Measurements from ENCODE around the gene BLOC1S4. TPM values are rescaled to one million over a fixed set of nuclear protein-coding genes. Genes with fewer than 3 reads are reported as not detected.

Gene BLOC1S4
- total and polyA plus RNA-seq, 2 experiments from 2014 or later = 22.7 to 27.3 TPM

DNA sequence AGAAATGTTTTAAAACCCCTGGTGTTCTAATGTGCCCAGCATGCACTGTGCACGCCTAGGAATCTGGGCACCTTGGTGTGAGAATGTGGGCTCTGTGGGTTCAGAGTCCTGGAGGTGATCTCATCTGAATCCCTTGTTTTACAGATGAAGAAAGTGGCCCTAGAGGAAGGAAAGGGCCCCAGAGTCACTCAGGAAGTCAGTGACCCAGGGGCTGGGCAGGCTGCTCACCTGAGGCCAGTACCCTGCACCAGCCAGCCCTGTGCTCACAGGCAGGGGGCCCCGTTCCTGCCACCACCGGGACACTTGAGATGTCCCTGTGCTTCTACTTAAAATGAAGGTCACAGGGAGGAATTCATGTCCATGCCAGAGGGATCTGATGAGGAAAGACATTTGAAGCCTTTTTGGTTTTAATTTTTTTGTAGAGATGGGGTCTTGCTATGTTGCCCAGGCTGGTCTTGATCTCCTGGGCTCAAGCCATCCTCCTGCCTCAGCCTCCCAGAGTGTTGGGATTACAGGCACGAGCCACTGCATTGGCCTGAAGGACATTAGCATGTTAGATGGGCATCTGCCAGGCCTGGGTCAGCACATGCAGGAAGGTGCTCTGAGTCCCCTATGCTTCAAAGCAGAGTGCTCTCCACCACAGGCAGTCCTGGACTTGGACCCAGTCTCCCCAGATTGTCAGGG lies 29.7 kb upstream of the BLOC1S4 start:
- Histone ChIP-seq H2AFZ (no peak overlapping the region), H3K36me3 (ENCODE audit: low read depth) (no peaks in the 10 kb centered on the region), H3K4me2 (ENCODE audit: unreplicated experiment) (no peak overlapping the region), H3K4me1 (ENCODE audit: insufficient read depth) (peaks cover 9% of the 10 kb centered on the region), H3K9me3 (ENCODE audit: low read depth) (no peaks in the 10 kb centered on the region), H3K27ac (no peak overlapping the region), H3K9me2 (ENCODE audit: insufficient read depth) (no peaks in the 10 kb centered on the region), H3K27me3 (replicated peaks; ENCODE audit: insufficient read depth) (no peaks in the 10 kb centered on the region), H3K4me3 (no peak overlapping the region), H4K20me1 (ENCODE audit: insufficient read depth) (no peaks in the 10 kb centered on the region), H3F3A (ENCODE audit: insufficient read depth) (peaks cover 9% of the 10 kb centered on the region), H3K9ac (no peak overlapping the region), H3K79me2 (ENCODE audit: insufficient read depth) (no peaks in the 10 kb centered on the region)
- in situ Hi-C loops (cut with MboI) = no loop called here
- WGBS, 2 experiments (ENCODE audit: low coverage in 1 of 2, low lambda C conversion rate in 2 of 2, missing lambda C conversion rate in 2 of 2) = 68 to 73% methylated on average over 4 of the region's 4 CpGs
- no peak for DNase-seq
- no peak for TF ChIP-seq EZH2 (IDR thresholded peaks at IDR 0.05; ENCODE audit: insufficient read depth, poor library complexity, severe bottlenecking)
- no peak for TF ChIP-seq EZH2phosphoT487 (IDR thresholded peaks at IDR 0.05; ENCODE audit: insufficient read depth, low read depth)

DNA sequence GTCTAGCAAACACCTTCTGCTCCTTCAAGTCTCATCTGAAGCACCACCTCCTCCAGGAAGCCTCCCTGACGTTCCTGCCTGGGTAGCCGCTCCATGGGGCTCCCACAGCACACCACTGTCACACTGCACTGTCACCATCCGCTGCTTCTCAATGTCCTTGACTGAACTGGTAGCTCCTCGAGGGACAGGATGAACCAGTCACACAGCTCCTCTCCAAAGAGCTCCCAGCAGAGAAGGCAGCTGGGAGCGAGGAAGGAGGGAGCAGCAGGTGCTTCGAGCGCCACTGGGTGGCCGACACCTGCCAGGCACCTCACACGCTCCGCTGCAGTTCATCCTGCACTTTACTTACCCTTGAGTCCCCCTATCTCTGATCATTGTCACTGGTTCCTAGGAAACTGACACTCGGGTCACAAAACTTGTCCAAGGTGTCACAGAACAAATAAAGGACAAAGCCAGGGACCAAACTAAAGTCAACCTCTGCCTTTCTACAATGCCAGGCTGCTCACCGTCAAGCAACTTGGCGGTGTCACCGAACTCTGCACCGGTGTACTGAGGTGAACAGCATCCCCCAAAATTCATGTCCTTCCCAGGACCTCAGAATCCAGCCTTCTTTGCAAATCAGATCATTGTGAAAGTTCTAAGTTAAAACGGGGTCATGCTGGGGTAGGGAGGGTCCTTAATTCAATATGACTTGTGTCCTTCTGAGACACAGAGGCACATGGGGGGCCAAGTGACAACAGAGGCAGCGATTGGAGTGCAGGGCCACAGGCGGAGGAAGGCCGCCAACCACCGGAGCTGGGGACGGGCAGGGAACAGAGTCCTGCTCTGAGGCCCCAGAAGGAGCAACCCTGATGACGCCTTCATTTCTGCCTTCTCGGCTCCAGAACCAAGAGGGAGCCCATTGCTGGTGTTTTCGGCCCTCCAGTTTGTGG lies 27.8 kb upstream of the BLOC1S4 start:
- Histone ChIP-seq H3K4me2 (ENCODE audit: unreplicated experiment) (peak overlapping the region; percentile 27), H3K27ac (peak overlapping the region; percentile 68), H3F3A (ENCODE audit: insufficient read depth) (peaks cover 12% of the 10 kb centered on the region), H4K20me1 (ENCODE audit: insufficient read depth) (no peaks in the 10 kb centered on the region), H3K4me1 (ENCODE audit: insufficient read depth) (peaks cover 14% of the 10 kb centered on the region), H3K79me2 (ENCODE audit: insufficient read depth) (no peaks in the 10 kb centered on the region), H3K9me2 (ENCODE audit: insufficient read depth) (no peaks in the 10 kb centered on the region), H3K36me3 (ENCODE audit: low read depth) (no peaks in the 10 kb centered on the region), H3K9ac (peak overlapping the region; percentile 46), H3K9me3 (ENCODE audit: low read depth) (no peaks in the 10 kb centered on the region), H3K27me3 (replicated peaks; ENCODE audit: insufficient read depth) (no peaks in the 10 kb centered on the region), H2AFZ (peak overlapping the region; percentile 69), H3K4me3 (no peak overlapping the region)
- TF ChIP-seq EZH2 (IDR thresholded peaks at IDR 0.05; ENCODE audit: insufficient read depth, poor library complexity, severe bottlenecking) = no peak
- TF ChIP-seq EZH2phosphoT487 (IDR thresholded peaks at IDR 0.05; ENCODE audit: insufficient read depth, low read depth) = no peak
- WGBS, 2 experiments (ENCODE audit: low coverage in 1 of 2, low lambda C conversion rate in 2 of 2, missing lambda C conversion rate in 2 of 2) = 85 to 87% methylated on average over 24 of the region's 24 CpGs
- DNase-seq = no peak
- in situ Hi-C loops (cut with MboI) = no loop called here

DNA sequence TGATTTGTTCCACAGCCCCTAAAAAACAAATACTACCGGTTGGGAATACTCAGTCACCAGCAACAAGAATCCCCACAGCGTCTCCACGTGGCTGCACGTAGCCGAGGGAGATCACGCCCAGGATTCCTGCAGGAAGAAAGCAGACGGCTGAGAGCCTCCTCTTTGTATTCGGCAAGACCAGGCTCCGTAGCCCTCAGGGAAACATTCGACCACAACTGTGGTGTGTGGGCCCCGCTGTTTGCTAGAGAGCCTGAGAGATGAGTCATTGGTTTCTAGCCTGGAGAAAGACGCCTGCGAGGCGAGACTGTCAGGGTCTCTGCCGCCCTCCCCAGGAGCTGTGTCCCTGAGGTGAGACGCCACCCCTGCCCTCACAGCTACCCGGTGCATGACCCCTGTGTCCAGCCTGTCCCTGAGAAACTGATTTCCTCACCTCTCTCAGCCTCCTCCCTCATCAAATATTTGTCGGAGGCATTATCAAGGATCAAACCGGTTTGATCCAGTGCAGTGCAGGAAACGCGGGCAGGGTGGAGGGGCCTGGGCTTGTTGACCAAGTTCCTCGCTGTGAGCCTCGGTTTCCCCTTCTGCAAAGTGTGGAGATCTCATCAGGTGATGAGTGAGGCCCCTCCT lies 27.0 kb upstream of the BLOC1S4 start:
- Histone ChIP-seq H3K4me2 (ENCODE audit: unreplicated experiment) (peak overlapping the region; percentile 27), H3K79me2 (ENCODE audit: insufficient read depth) (no peaks in the 10 kb centered on the region), H3K4me3 (no peak overlapping the region), H3K36me3 (ENCODE audit: low read depth) (no peaks in the 10 kb centered on the region), H4K20me1 (ENCODE audit: insufficient read depth) (no peaks in the 10 kb centered on the region), H3K9me2 (ENCODE audit: insufficient read depth) (no peaks in the 10 kb centered on the region), H2AFZ (peak overlapping the region; percentile 69), H3K9ac (peak overlapping the region; percentile 46), H3K9me3 (ENCODE audit: low read depth) (no peaks in the 10 kb centered on the region), H3K27ac (peak overlapping the region; percentile 68), H3K4me1 (ENCODE audit: insufficient read depth) (peaks cover 17% of the 10 kb centered on the region), H3K27me3 (replicated peaks; ENCODE audit: insufficient read depth) (no peaks in the 10 kb centered on the region), H3F3A (ENCODE audit: insufficient read depth) (peaks cover 14% of the 10 kb centered on the region)
- TF ChIP-seq EZH2 (IDR thresholded peaks at IDR 0.05; ENCODE audit: insufficient read depth, poor library complexity, severe bottlenecking) = no peak
- TF ChIP-seq EZH2phosphoT487 (IDR thresholded peaks at IDR 0.05; ENCODE audit: insufficient read depth, low read depth) = no peak
- DNase-seq = peak; percentile 94
- in situ Hi-C loops (cut with MboI) = no loop called here
- WGBS, 2 experiments (ENCODE audit: low coverage in 1 of 2, low lambda C conversion rate in 2 of 2, missing lambda C conversion rate in 2 of 2) = 45 to 50% methylated on average over 23 of the region's 23 CpGs

DNA sequence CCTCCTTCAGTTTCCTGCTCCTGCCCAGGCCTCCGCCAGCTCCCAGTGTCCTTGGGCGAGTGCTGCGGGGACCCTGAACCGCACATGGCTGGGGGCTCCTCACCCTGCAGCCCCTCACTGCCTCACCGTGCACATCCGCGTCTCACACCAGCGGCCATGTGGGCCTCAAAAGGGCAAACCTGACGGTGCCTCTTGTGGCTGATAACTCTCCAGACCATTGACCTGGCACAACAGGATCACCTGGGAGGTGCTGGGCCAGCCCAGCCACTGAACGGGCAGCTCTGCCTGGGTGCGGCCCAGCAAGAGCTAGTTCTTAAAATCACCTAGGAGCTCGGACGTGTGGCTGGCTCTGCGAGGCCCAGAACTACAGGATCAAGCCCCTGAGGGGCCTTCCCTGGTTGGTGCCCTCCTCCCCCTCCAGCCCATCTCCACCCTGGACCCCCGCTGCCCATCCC lies 26.4 kb upstream of the BLOC1S4 start:
- TF ChIP-seq EZH2phosphoT487 (IDR thresholded peaks at IDR 0.05; ENCODE audit: insufficient read depth, low read depth) = no peak
- no peak for TF ChIP-seq EZH2 (IDR thresholded peaks at IDR 0.05; ENCODE audit: insufficient read depth, poor library complexity, severe bottlenecking)
- peak overlapping the region; percentile 69; the same call in 1 of the 2 replicates for H2AFZ ChIP-seq
- no peak overlapping the region for H3K4me2 ChIP-seq (ENCODE audit: unreplicated experiment)
- in situ Hi-C loops (cut with MboI) = no loop called here
- H3K79me2 ChIP-seq (ENCODE audit: insufficient read depth) = no peaks in the 10 kb centered on the region
- 85 to 88% methylated on average over 15 of the region's 15 CpGs for WGBS, 2 experiments (ENCODE audit: low coverage in 1 of 2, low lambda C conversion rate in 2 of 2, missing lambda C conversion rate in 2 of 2)
- peaks cover 17% of the 10 kb centered on the region for H3K4me1 ChIP-seq (ENCODE audit: insufficient read depth)
- peaks cover 14% of the 10 kb centered on the region for H3F3A ChIP-seq (ENCODE audit: insufficient read depth)
- no peaks in the 10 kb centered on the region for H3K9me2 ChIP-seq (ENCODE audit: insufficient read depth)
- H3K9ac ChIP-seq = no peak overlapping the region
- no peaks in the 10 kb centered on the region for H4K20me1 ChIP-seq (ENCODE audit: insufficient read depth)
- H3K36me3 ChIP-seq (ENCODE audit: low read depth) = no peaks in the 10 kb centered on the region
- H3K27me3 ChIP-seq (replicated peaks; ENCODE audit: insufficient read depth) = no peaks in the 10 kb centered on the region
- H3K27ac ChIP-seq = peak overlapping the region; percentile 68
- no peak overlapping the region for H3K4me3 ChIP-seq
- no peaks in the 10 kb centered on the region for H3K9me3 ChIP-seq (ENCODE audit: low read depth)
- no peak for DNase-seq

Measured in GM23248 (cell line).